HEK293 (cell line): ENCODE results near the gene FAM151B.

ENCODE experiments used
- CTCF ChIA-PET: fragments of 350-600 bp; formaldehyde crosslinking; extraction: SDS; loops from one replicate; lab custom pipeline; 2021; ENCODE audit warnings: antibody characterized with exemption; lab: Yijun Ruan, JAX
- POLR2A ChIA-PET: fragments of 300-600 bp; formaldehyde crosslinking; extraction: SDS; loops from one replicate; lab custom pipeline; 2020; ENCODE audit warnings: antibody characterized with exemption, inconsistent platforms; lab: Yijun Ruan, JAX
- H3K27ac ChIP-seq: fragments of 200-500 bp; sonication (Bioruptor generic); 2 replicates; pipeline ENCODE4 v1.5.1; 2014; ENCODE audit warnings: low read depth, low read length, control low read depth, inconsistent platforms; ENCODE audit errors: extremely low read depth
- H3K36me3 ChIP-seq, 2 experiments: fragments of 200-500 bp in 1 of 2; sonication (Bioruptor generic) in 1 of 2; 1 replicate in 1 of 2; 2 replicates in 1 of 2; pipeline ENCODE4 v1.5.1; 2014 to 2017; ENCODE audit warnings: inconsistent platforms in 2 of 2, low read length in 2 of 2; ENCODE audit not compliant: control insufficient read depth in 2 of 2, insufficient read depth in 1 of 2
- H3K4me1 ChIP-seq: fragments of 200-500 bp; sonication (Bioruptor generic); 2 replicates; pipeline ENCODE4 v1.5.1; 2014; ENCODE audit warnings: mild to moderate bottlenecking, low read length, inconsistent platforms; ENCODE audit not compliant: control insufficient read depth, insufficient read depth
- H3K4me3 ChIP-seq: 2 replicates; pipeline ENCODE4 v1.5.1; 2011; ENCODE audit warnings: low read depth, mild to moderate bottlenecking, control low read depth, low read length, moderate library complexity
- H3K9me3 ChIP-seq: fragments of 200-500 bp; sonication (Bioruptor generic); 2 replicates; pipeline ENCODE4 v1.5.1; 2014; ENCODE audit warnings: low read depth, low read length, inconsistent platforms; ENCODE audit not compliant: control insufficient read depth, insufficient read depth
- GLIS1 ChIP-seq: fragments of 450-650 bp; formaldehyde crosslinking; IDR thresholded peaks from 2 replicates; pipeline ENCODE4 v1.5.1; 2016; ENCODE audit warnings: missing biosample characterization, missing genetic modification characterization
- KLF1 ChIP-seq: fragments of 450-650 bp; formaldehyde crosslinking; IDR thresholded peaks from 2 replicates; pipeline ENCODE4 v1.5.1; 2016; ENCODE audit warnings: missing biosample characterization, missing genetic modification characterization
- PRDM2 ChIP-seq: fragments of 450-650 bp; formaldehyde crosslinking; IDR thresholded peaks from 2 replicates; pipeline ENCODE4 v1.5.1; 2016; ENCODE audit warnings: missing biosample characterization, missing genetic modification characterization, borderline replicate concordance
- SCRT2 ChIP-seq: fragments of 450-650 bp; formaldehyde crosslinking; IDR thresholded peaks from 2 replicates; pipeline ENCODE4 v1.5.1; 2016; ENCODE audit warnings: missing biosample characterization, missing genetic modification characterization
- SP2 ChIP-seq: fragments of 450-650 bp; formaldehyde crosslinking; IDR thresholded peaks from 2 replicates; pipeline ENCODE4 v1.5.1; 2016; ENCODE audit warnings: missing biosample characterization, missing genetic modification characterization
- SP3 ChIP-seq: fragments of 450-650 bp; formaldehyde crosslinking; IDR thresholded peaks from 2 replicates; pipeline ENCODE4 v1.5.1; 2016; ENCODE audit warnings: missing biosample characterization, missing genetic modification characterization
- TSHZ1 ChIP-seq: fragments of 450-650 bp; formaldehyde crosslinking; IDR thresholded peaks from 2 replicates; pipeline ENCODE4 v1.5.1; 2016; ENCODE audit warnings: missing biosample characterization, missing genetic modification characterization, borderline replicate concordance
- ZBTB26 ChIP-seq: fragments of 450-650 bp; formaldehyde crosslinking; optimal IDR thresholded peaks from 2 replicates; pipeline ENCODE3; 2016; ENCODE audit warnings: missing biosample characterization, mild to moderate bottlenecking, missing genetic modification characterization
- ZBTB8A ChIP-seq: fragments of 450-650 bp; formaldehyde crosslinking; IDR thresholded peaks from 2 replicates; pipeline ENCODE4 v1.5.1; 2016; ENCODE audit warnings: missing biosample characterization, missing genetic modification characterization
- ZFP37 ChIP-seq: fragments of 450-650 bp; formaldehyde crosslinking; IDR thresholded peaks from 2 replicates; pipeline ENCODE4 v1.5.1; 2016; ENCODE audit warnings: missing biosample characterization, missing genetic modification characterization
- ZFP69B ChIP-seq: fragments of 450-650 bp; formaldehyde crosslinking; IDR thresholded peaks from 2 replicates; pipeline ENCODE4 v1.5.1; 2016; ENCODE audit warnings: missing biosample characterization, missing genetic modification characterization
- ZNF24 ChIP-seq: fragments of 450-650 bp; formaldehyde crosslinking; IDR thresholded peaks from 2 replicates; pipeline ENCODE4 v1.5.1; 2016; ENCODE audit warnings: missing biosample characterization, missing genetic modification characterization
- ZNF311 ChIP-seq: fragments of 450-650 bp; formaldehyde crosslinking; IDR thresholded peaks from 2 replicates; pipeline ENCODE4 v1.5.1; 2017; ENCODE audit warnings: missing biosample characterization, missing genetic modification characterization, borderline replicate concordance
- ZNF335 ChIP-seq: fragments of 450-650 bp; formaldehyde crosslinking; conservative IDR thresholded peaks from 2 replicates; pipeline ENCODE4 v1.5.1; 2016; ENCODE audit warnings: missing biosample characterization, missing genetic modification characterization
- ZNF501 ChIP-seq: fragments of 450-650 bp; formaldehyde crosslinking; IDR thresholded peaks from 2 replicates; pipeline ENCODE4 v1.5.1; 2016; ENCODE audit warnings: missing biosample characterization, missing genetic modification characterization
- ZNF777 ChIP-seq: fragments of 450-650 bp; formaldehyde crosslinking; IDR thresholded peaks from 2 replicates; pipeline ENCODE4 v1.5.1; 2017; ENCODE audit warnings: missing biosample characterization, missing genetic modification characterization, borderline replicate concordance
- ZNF837 ChIP-seq: fragments of 450-650 bp; formaldehyde crosslinking; IDR thresholded peaks from 2 replicates; pipeline ENCODE4 v1.5.1; 2016; ENCODE audit warnings: missing biosample characterization, missing genetic modification characterization
- ZSCAN4 ChIP-seq: fragments of 450-650 bp; formaldehyde crosslinking; IDR thresholded peaks from 2 replicates; pipeline ENCODE4 v1.5.1; 2017; ENCODE audit warnings: missing biosample characterization, missing genetic modification characterization
- ZXDB ChIP-seq: fragments of 450-650 bp; formaldehyde crosslinking; IDR thresholded peaks from 2 replicates; pipeline ENCODE4 v1.5.1; 2016; ENCODE audit warnings: missing biosample characterization, missing genetic modification characterization

The FAM151B gene

GRCh38 chr5:80569086-80569960, 81.4 kb downstream of the FAM151B start (continued):
- no peak for TF ChIP-seq ZNF311 (tag by site-specific recombination)

- Histone ChIP-seq H3K4me3 (peak within 1 kb of the TSS; percentile 48), H3K27ac (no peak within 1 kb of the TSS; the same call in 1 of the 2 replicates), H3K9me3 (no peaks in the 10 kb centered on the region), H3K4me1 (no peaks in the 10 kb centered on the region), H3K36me3 (peaks cover 0 to 3% of the 10 kb centered on the region in 2 experiments; a peak in 1 of 3 replicates)
- POLR2A ChIA-PET, result no interaction called here
- CTCF ChIA-PET, result interaction anchor here (0.6 kb wide), 1 partner anchor 1619 kb away, joined by 4 read pairs; no protein-coding TSS in a partner anchor
- TF ChIP-seq ZNF24 (no peak), ZBTB8A (tag by site-specific recombination) (peak; percentile 78), ZNF837 (tag by site-specific recombination) (no peak), ZFP69B (peak; percentile 51), ZNF335 (tag by site-specific recombination) (peak; percentile 90), SP2 (tag by site-specific recombination) (peak; percentile 76), ZXDB (tag by site-specific recombination) (0 out of 2 replicates have a peak, but pooled peaks have one; percentile 44), ZNF501 (0 out of 2 replicates have a peak, but pooled peaks have one; percentile 9), ZFP37 (tag by site-specific recombination) (0 out of 2 replicates have a peak, but pooled peaks have one; percentile 28), PRDM2 (tag by site-specific recombination) (no peak), TSHZ1 (tag by site-specific recombination) (no peak), SCRT2 (tag by site-specific recombination) (no peak), ZNF777 (tag by site-specific recombination) (peak; percentile 66; the same call in 1 of the 2 replicates), ZSCAN4 (tag by site-specific recombination) (peak; percentile 15; the same call in 1 of the 2 replicates), KLF1 (tag by site-specific recombination) (peak; percentile 39; the same call in 1 of the 2 replicates), GLIS1 (tag by site-specific recombination) (peak; percentile 87), SP3 (tag by site-specific recombination) (peak; percentile 83), ZBTB26 (tag by site-specific recombination) (peak; percentile 82)
Observed at GRCh38 chr5:80569961-80570786, 82.3 kb downstream of the FAM151B start, which contains the start of gene ANKRD34B. ANKRD34B (minus strand) TSS chr5:80570280; CDS start chr5:80560019, 10,261 bp downstream.
